Measurements from ENCODE around the gene RAI14.
"Not testable (repeated sequence)": the region's sequence is repeated elsewhere in the genome, so short reads cannot be mapped to it uniquely, and the experiment has no call there.

RAI14 gene

GRCh38 chr5:34736445-34737115, 80.5 kb downstream of the RAI14 start:
- DNase-seq = peak; percentile 28

DNA sequence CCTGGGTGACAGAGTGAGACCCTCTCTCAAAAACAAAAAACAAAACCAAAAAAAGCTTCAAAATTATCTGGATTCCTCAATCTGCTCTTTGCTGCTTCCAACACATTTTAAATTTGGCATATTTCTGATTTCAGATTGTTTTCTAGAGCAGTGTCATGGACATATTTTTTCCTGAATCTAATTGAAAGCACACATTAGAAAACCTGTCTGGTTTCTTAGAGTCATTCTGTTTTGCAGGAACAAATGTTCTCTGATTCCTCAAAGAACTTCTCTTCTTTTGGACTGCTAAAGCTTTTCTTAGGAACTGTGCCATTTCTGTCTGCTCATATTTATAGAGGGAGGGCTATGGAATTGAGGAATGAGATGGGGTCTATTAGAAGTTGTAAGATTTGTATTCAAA, 81.6 kb downstream of the RAI14 start:
- no peak for DNase-seq

DNA sequence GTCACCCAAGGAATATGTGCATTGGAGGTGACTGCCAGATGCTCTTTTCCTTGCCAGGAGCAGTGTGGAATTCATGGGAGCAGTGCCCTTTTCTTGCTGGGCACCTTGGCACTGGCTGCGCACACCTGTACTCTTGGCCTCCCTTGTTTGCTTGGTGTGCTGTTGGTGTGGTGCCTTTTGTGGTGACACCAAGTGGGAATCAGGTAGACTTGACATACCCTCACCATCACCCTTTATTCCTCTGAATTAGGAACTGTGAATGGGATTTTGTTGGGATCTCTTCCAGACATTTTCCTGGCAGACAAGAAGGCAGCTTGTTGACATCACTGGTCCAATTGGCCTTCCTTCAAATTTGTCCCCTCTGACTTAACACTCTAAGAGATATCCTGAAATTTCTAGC, 82.3 kb downstream of the RAI14 start:
- DNase-seq = no peak

- no peak for DNase-seq
Observed at GRCh38 chr5:34740389-34740806, 84.3 kb downstream of the RAI14 start.

DNA sequence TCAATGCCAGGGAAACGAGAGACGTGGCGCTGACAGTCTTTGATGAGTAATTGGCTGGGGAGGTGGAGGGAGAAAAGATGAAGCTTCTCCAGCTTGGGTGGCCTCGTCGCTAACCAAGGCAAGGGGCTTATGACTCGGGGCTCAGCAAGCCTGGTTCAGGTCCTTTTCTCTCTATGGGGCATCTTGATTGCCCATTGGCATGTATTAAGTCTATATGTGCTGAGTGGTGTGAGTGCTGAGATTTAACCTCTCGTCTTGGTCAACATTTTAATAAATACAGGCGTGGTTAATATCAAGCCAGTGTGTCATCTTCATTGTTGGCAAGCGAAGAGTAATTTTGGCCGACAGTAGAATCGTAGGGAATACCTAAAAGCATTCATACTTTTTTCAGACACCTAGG, 85.9 kb downstream of the RAI14 start:
- DNase-seq = no peak

DNA sequence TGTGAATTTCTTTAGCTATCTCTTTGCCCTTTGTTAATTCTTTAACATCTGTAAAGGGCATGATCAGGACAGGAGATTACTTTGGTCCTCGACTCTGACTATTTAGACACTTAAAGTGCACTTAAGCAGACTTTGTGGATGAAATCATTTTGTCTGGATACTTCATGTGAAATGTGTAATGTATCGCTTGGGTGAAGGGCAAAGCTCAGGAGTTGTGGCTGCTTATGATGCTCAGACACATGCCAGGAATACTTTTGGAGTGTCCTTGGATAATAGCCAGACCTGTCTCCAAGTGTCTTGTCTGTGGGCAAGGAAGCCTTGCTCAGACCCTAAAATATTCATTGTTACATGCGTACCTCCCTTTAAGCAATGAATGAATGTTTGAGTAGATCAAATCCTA, 87.8 kb downstream of the RAI14 start:
- no peak for DNase-seq

DNA sequence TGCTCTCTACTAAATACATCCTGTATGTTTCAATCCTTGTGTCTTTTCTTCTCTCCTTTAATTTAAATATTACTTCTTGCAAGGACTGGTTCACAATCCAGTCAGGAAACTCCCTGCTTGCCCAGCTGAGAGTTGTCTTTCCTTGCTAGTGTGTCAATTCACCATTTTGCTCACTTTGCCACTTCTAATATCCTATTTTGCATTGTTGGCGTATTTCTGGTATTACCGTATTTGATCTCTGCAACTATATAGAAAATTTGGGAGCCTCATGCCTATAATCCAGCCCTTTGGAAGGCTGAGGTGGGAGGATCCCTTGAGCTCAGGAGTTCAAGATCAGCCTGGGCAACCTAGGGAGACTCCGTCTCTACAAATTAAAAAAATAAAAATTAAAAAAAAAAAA, 92.3 kb downstream of the RAI14 start:
- no peak for DNase-seq

- no peak for DNase-seq
Observed at GRCh38 chr5:34749431-34749873, 93.3 kb downstream of the RAI14 start.

DNA sequence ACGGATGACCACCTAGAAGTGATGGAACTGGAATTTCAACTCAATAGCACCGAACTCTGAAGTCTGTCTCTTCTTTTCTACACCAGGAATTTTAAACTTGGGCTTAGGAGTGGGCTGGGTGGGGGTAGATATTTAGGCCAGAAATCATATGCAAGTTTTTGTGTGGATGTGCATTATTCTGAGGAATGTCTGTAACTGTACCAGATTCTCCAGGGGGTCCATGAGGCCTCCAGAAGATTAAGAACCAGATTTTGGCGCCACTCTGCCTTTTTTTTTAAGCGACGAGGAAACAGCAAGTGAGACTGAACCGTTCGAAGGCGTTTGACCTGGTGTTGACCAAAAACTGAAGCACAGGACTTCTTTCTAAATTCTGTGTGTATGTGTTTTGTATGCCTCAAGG, 94.1 kb downstream of the RAI14 start:
- DNase-seq = no peak

- DNase-seq = no peak
Observed at GRCh38 chr5:34751807-34752736, 95.9 kb downstream of the RAI14 start.

- not testable (repeated sequence) for DNase-seq
Observed at GRCh38 chr5:34753236-34753635, 97.1 kb downstream of the RAI14 start.

DNA sequence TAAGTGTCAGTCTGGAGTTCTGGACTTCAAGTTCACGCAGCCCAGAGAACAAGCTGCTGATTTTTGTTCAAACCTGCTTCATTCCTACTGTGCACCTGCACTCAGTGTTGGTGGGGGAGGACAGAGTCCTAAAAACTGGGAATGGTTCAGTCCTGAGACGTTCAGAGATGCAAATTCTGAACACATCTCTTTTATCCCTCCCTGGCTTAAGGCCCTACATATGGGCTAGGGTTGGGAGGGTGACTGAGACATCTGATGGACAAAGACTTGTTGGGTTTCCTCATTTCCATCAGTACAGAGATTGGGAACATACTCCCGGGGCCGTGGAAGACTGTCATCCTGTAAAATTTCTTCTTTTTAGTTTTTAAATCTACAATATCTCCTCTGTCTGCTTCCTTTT, 99.8 kb downstream of the RAI14 start:
- no peak for DNase-seq

DNA sequence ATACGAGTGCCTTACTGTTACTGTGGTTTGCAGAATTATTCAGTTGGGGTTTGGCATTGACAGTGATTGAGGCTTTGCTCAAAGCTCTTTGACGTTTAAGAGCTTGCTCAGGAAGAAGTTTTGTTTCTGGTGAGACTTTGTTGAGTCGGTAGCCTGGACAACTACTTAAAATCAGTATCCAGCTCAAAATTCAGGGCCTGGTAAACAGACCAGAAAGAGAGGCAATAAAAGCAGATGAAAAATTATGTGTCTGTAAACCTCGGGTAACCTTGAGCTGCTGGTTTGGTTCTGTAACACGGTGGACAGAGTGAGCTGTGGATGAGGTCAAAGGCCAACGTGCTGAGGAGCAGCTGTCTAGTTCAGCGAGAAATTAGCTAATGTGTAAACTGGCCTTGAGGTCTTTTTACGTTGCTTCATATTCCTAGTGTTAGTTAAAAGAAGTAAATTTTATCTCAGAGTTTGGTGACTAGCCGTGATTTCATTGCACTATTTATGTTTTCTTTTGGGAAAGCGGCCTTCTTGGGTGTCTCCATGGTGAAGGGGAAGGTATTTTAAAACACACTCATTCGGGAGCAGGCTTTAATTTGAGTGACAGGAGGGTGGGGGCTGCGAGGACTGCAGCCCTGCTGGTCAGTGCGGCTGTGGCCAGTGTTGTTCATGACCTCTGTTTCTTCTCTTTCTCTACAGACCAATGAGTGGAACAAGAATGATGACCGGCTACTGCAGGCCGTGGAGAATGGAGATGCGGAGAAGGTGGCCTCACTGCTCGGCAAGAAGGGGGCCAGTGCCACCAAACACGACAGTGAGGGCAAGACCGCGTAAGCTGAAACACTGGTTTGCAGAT, 100.9 kb downstream of the RAI14 start:
- no peak for DNase-seq

DNA sequence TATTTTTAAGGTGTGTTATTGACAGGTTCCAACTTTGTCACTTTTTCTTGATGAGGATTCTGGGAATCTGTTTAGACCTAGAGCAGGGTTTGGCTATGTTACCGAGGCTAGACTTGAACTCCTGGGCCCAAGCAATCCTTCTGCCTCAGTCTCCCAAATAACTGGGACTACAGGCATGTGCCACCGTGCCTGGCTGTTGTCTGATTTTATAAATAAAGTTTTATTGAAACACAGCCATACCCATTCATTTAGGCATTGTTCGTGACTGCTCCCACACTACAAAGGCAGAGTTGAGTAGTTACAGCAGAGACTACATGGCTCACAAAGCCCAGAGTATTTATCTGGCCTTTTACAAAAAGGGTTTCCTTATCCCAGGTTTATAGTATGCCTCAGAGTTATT, 102.4 kb downstream of the RAI14 start:
- DNase-seq = no peak

DNA sequence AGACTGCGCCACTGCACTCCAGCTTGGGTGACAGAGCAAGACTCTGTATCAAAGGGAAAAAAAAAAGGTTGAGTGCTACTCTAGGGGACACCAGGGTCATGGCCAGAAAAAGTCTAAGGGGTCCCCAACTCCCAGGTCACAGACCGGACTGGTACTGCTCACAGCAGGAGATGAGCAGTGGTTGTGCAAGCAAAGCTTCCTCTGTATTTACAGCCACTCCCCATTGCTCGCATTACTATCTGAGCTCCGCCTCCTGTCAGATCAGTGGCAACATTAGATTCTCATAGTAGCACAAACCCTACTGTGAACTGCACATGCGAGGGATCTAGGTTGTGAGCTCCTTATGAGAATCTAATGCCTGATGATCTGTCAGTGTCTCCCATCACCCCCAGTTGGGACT, 103.1 kb downstream of the RAI14 start:
- not testable (repeated sequence) for DNase-seq

DNA sequence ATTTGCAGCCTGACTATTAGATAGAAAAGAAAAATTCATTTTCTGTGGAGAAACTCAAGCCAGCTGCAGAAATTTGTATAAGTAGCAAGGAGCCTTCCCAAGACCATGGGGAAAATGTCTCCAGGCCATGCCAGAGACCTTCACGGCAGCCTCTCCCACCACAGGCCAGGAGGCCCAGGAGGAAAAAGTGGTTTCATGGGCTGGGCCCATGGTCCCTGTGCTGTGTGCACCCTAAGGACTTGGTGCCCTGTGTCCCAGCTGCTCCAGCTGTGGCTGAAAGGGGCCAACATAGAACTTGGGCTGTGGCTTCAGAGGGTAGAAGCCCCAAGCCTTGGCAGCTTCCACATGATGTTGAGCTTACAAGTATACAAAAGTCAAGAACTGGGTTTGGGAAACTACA, 109.5 kb downstream of the RAI14 start:
- no peak for DNase-seq

- no peak for DNase-seq
Observed at GRCh38 chr5:34767180-34767579, 111.1 kb downstream of the RAI14 start.

- no peak for DNase-seq
Observed at GRCh38 chr5:34770486-34770885, 114.4 kb downstream of the RAI14 start.

DNA sequence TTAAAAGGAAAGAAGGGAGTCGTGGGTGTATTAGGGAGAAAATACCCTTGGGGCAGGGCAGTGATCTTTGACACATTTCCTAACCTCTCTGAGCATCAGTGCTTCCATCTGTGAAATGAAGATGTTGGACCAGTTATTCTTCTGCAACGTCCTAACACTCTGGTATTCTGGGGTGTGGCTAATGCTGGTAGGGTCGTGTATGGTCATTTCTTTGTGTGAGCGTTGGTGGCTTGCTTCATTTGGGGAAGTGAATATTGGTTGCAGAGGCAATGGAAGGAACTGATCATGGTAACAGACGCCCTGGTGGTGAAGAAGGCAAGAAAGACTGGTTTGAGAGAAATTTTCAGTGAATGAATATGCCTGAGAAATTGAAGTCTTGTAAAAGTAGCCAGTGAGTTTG, 114.9 kb downstream of the RAI14 start:
- no peak for DNase-seq

GRCh38 chr5:34772267-34773098, 116.4 kb downstream of the RAI14 start:
- no peak for DNase-seq

DNA sequence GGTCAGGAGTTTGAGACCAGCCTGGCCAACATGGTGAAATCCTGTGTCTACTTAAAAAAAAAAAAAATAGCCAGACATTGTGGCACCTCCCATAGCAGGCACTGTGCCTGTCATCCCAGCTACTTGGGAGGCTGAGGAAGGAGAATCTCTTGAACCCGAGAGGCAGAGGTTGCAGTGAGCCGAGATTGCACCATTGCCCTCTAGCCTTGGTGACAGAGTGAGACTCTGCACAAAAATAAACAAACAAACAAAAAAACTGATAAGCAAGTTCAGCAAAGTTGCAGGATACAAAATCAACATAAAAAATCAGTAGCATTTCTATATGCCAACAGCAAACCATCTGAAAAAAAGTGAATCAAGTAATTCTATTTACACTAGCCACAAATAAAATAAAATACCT, 118.0 kb downstream of the RAI14 start:
- DNase-seq = no peak

DNA sequence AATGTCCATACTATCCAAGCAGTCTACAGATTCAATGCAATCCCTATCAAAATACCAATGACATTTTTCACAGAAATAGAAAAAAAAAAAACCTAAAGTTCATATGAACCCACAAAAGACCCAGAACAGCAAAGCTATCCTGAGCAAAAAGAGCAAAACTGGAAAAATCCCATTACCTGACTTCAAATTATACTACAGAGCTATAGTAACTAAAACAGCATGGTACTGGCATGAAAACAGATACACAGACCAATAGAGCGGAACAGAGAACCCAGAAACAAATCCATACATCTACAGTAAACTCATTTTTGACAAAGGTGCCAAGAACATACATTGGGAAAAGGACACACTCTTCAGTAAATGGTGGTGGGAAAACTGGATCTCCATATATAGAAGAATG, 118.5 kb downstream of the RAI14 start:
- not testable (repeated sequence) for DNase-seq
